NCI-H1092 treated with DMSO at 0.1 percent for 48 hours (cell line): Measurements from ENCODE around the gene TMEM106C.

Experiments used
- DNase-seq: peaks from one replicate; lab custom pipeline; 2025; lab: John Stamatoyannopoulos, UW

TMEM106C gene

GRCh38 chr12:48016373-48017020 is 53.1 kb downstream of the TMEM106C start:
- DNase-seq, result no peak

DNA sequence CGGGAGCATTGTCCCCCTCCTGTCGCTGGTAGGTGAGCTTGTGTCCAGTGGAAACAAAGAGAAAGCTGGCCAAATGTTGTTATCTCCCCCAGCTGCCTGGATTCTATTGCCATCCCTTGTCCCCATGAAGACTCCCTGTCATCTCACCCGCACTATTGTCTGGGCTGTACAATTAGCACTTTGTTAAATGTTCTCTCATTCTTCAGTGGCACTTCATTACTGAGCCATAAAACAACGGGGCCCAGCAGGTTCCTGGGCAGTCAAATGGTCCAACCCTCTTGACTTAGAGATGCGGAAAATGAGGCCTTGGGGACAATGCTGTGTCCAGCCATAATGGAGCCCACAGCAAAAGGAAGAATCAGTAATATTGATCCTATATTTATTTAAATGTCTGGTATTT is 54.1 kb downstream of the TMEM106C start:
- DNase-seq, result no peak

GRCh38 chr12:48017921-48018617 is 54.7 kb downstream of the TMEM106C start:
- DNase-seq, result no peak
